AG10803 (cell line): ENCODE results near the gene ZBED5.

Source experiments
- DNase-seq: peaks from one replicate; pipeline ENCODE4 v3.0.0; 2010; ENCODE audit warnings: low read depth
- H3K4me3 ChIP-seq: 2 replicates; pipeline ENCODE4 v1.5.1; 2011; ENCODE audit warnings: mild to moderate bottlenecking, low read length, control low read depth
- TF ChIP-seq, protein P1 (sequence below): conservative IDR thresholded peaks from 2 replicates; pipeline ENCODE4 v1.5.1; 2011; ENCODE audit warnings: mild to moderate bottlenecking, low read length, control low read depth, inconsistent platforms

Gene ZBED5

GRCh38 chr11:10855295-10855694 lies 2.6 kb downstream of the ZBED5 start:
- H3K4me3 ChIP-seq = no peak overlapping the region
- no peak for DNase-seq
- TF ChIP-seq, protein P1, sequence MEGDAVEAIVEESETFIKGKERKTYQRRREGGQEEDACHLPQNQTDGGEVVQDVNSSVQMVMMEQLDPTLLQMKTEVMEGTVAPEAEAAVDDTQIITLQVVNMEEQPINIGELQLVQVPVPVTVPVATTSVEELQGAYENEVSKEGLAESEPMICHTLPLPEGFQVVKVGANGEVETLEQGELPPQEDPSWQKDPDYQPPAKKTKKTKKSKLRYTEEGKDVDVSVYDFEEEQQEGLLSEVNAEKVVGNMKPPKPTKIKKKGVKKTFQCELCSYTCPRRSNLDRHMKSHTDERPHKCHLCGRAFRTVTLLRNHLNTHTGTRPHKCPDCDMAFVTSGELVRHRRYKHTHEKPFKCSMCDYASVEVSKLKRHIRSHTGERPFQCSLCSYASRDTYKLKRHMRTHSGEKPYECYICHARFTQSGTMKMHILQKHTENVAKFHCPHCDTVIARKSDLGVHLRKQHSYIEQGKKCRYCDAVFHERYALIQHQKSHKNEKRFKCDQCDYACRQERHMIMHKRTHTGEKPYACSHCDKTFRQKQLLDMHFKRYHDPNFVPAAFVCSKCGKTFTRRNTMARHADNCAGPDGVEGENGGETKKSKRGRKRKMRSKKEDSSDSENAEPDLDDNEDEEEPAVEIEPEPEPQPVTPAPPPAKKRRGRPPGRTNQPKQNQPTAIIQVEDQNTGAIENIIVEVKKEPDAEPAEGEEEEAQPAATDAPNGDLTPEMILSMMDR = no peak

DNA sequence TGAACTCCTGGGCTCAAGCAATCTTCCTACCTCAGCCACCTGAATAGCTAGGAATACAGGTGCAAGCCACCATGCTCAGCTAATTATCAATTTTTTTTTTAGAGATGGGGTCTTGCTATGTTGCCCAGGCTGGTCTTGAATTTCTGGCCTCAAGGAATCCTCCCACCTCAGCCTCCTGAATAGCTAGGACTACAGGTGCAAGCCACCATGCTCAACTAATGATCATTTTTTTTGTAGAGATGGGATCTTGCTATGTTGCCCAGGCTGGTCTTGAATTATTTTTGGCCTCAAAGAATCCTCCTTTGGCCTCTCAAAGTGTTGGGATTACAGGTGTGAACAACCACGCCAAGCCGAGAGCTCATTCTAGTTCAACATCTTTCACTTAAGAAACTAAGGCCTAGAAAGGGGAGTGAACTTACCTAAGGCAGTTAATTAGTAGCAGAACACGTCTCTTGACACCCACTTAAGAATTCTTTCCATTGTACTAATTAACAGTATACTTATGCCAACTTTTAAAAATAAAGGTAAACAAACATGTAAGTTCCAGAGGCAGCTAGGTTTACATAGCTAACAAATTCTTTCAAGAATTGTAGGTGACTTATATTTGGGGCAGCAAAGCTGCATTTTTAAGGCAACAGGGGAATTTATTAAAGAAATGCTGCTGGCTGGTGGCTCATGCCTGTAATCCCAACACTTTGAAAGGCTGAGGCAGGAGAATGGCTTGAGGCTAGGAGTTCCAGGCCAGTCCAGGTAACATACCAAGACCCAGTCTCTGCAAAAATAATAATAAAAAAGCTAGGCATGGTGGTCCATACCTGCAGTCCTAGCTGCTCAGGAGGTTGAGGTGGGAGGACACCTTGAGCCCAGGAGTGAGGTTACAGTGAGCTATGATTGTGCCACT lies 9.6 kb downstream of the ZBED5 start:
- H3K4me3 ChIP-seq = no peak overlapping the region
- no peak for DNase-seq
- TF ChIP-seq, protein P1 = no peak

DNA sequence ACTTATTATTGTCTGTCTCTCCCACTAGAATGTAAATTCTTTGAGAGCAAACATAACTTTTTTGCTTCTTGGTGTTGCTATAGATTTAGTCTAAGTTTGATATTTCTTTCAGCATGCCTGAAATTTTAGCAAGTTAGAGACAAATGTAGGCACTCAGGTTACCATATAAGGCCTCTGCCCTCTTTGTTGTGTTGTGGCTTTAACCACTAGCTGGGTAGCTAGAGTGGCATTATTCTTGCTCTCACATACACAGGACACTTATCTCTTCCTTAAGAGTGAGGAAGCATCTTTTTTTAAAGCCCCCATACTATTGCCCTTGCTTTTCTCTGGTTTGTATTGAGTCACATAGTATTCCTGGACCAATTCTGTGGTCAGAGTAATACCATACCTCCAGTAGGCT lies 11.2 kb downstream of the ZBED5 start:
- TF ChIP-seq, protein P1 = no peak
- H3K4me3 ChIP-seq = no peak overlapping the region
- DNase-seq = no peak

DNA sequence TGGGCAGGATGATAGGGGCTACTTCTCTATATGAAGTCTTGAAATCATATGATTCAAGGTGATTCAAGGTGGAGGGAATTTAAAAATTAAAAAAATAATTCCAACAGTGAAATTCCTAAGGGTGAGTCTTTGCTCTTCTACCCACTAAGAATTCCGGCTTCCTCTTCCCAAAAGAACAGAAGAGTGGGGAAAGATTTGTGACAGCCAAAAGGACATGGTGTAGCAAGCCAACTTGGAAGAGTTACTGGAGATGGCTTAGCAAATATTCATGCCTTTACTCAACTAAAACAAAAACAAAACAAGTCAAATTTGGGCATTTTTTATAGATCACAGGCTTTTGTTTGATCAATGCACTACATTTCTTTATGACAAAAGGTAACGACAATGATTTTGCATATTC lies 12.3 kb downstream of the ZBED5 start:
- DNase-seq = peak; percentile 31
- TF ChIP-seq, protein P1 = no peak
- H3K4me3 ChIP-seq = no peak overlapping the region

- TF ChIP-seq, protein P1 = no peak
- no peak overlapping the region for H3K4me3 ChIP-seq
- peak; percentile 29 for DNase-seq
Measured at GRCh38 chr11:10844796-10845195, 13.1 kb downstream of the ZBED5 start.

DNA sequence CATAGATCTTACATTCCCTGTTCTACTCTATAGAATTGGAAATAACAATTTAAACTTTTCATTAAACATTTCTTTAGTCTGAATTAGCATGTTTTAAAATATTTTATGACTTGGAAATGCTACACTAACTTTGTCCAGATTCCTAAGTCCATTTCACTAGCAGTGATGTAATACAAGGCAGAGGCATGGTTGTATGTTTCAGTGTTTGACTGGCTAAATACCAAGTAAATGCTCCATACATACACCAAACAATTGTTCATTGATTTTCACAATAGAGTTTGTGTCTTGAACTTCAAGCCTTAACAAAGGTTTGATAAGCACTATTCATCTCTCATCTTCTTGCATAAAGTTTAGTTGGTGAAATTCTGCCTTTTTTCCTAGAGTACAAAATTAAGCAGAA lies 13.5 kb downstream of the ZBED5 start:
- TF ChIP-seq, protein P1 = no peak
- peak; percentile 47 for DNase-seq
- H3K4me3 ChIP-seq = no peak overlapping the region

DNA sequence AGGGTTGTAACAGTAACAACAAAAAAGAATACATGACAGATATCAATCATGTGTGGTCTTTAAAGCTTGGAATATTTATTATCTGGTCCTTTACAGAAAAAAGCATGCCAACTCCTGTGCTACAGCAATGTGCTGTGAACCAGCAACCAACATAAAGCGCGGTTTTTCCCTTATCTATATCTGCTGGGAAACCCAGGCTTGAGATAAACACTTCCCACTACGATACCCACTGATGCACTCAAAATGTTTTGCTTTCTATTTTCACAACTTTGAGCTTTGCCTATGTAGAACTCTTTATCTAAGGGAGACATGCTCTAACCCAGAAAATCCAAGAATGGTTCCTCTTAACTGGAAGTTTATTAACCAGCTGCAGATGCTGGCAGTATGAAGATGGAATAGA lies 19.0 kb downstream of the ZBED5 start:
- no peak overlapping the region for H3K4me3 ChIP-seq
- TF ChIP-seq, protein P1 = no peak
- DNase-seq = no peak
